Keratinocyte (primary cell): Measurements from ENCODE around the gene CTSD. TPM values are rescaled to one million over a fixed set of nuclear protein-coding genes. Genes with fewer than 3 reads are reported as not detected.
"Not testable (repeated sequence)": the region's sequence is repeated elsewhere in the genome, so short reads cannot be mapped to it uniquely, and the experiment has no call there.

Experiments used
- DNase-seq: peaks from one replicate; pipeline ENCODE4 v3.0.0-alpha.2; 2011; ENCODE audit warnings: low read depth, missing footprints, low spot score
- FAIRE-seq: peaks from 2 replicates; lab custom pipeline; 2011; peaks lifted over from hg19 to GRCh38; lab: Jason Lieb, UNC
- H2AFZ ChIP-seq: 2 replicates; pipeline ENCODE4 v1.6.0; 2012; ENCODE audit warnings: low read length, control low read depth, inconsistent platforms; ENCODE audit not compliant: control insufficient read depth
- H3K27ac ChIP-seq: 2 replicates; pipeline ENCODE4 v1.5.1; 2011; ENCODE audit warnings: low read length; ENCODE audit not compliant: control insufficient read depth, insufficient read depth
- H3K27me3 ChIP-seq: 3 replicates; pipeline ENCODE4 v1.6.0; 2011; ENCODE audit warnings: low read length; ENCODE audit not compliant: control insufficient read depth, insufficient read depth; ENCODE audit errors: extremely low read depth
- H3K36me3 ChIP-seq, 2 experiments: 2 replicates in 1 of 2; 3 replicates in 1 of 2; pipeline ENCODE4 v1.5.1; 2011; ENCODE audit warnings: low read length in 2 of 2, mild to moderate bottlenecking in 1 of 2; ENCODE audit not compliant: control insufficient read depth in 2 of 2, insufficient read depth in 2 of 2; ENCODE audit errors: extremely low read depth in 1 of 2
- H3K4me1 ChIP-seq: 3 replicates; pipeline ENCODE4 v1.5.1; 2011; ENCODE audit warnings: low read length; ENCODE audit not compliant: control insufficient read depth, insufficient read depth; ENCODE audit errors: extremely low read depth
- H3K4me2 ChIP-seq: 3 replicates; pipeline ENCODE4 v1.6.0; 2011; ENCODE audit warnings: low read depth, low read length; ENCODE audit not compliant: control insufficient read depth, insufficient read depth; ENCODE audit errors: extremely low read depth
- H3K4me3 ChIP-seq, 3 experiments: fragments of 200-600 bp in 1 of 3; sonication (generic) in 1 of 3; 2 replicates in 2 of 3; 3 replicates in 1 of 3; pipeline ENCODE4 v1.5.1; 2011 to 2016; ENCODE audit warnings: low read length in 3 of 3, mild to moderate bottlenecking in 3 of 3, control low read depth in 2 of 3, inconsistent platforms in 1 of 3, low read depth in 1 of 3, mixed read lengths in 1 of 3, mixed run types in 1 of 3, moderate library complexity in 1 of 3; ENCODE audit not compliant: control insufficient read depth in 2 of 3, insufficient read depth in 2 of 3; ENCODE audit errors: extremely low read depth in 1 of 3
- H3K79me2 ChIP-seq: 2 replicates; pipeline ENCODE4 v1.6.0; 2012; ENCODE audit warnings: low read length; ENCODE audit not compliant: control insufficient read depth, insufficient read depth
- H3K9ac ChIP-seq: 3 replicates; pipeline ENCODE4 v1.6.0; 2011; ENCODE audit warnings: low read length; ENCODE audit not compliant: control insufficient read depth, insufficient read depth; ENCODE audit errors: extremely low read depth
- H3K9me1 ChIP-seq: 3 replicates; pipeline ENCODE4 v1.6.0; 2011; ENCODE audit warnings: low read length; ENCODE audit not compliant: control insufficient read depth, insufficient read depth; ENCODE audit errors: extremely low read depth
- H3K9me3 ChIP-seq: 2 replicates; pipeline ENCODE4 v1.5.1; 2012; ENCODE audit warnings: low read depth, low read length; ENCODE audit not compliant: control insufficient read depth
- H4K20me1 ChIP-seq: 3 replicates; pipeline ENCODE4 v1.6.0; 2011; ENCODE audit warnings: low read length; ENCODE audit not compliant: control insufficient read depth, insufficient read depth; ENCODE audit errors: extremely low read depth
- EZH2 ChIP-seq: IDR thresholded peaks from one replicate; pipeline ENCODE4 v1.6.1; 2012; ENCODE audit warnings: inconsistent platforms, mild to moderate bottlenecking, low read length, moderate library complexity
- dilution Hi-C: fragments of 300-500 bp; cut with MboI; formaldehyde crosslinking; loops from one replicate; pipeline ENCODE4 v1.7.0; 2020; ENCODE audit warnings: low sequenced_read_pairs; ENCODE audit not compliant: extremely low pct_ligation_motif_present
- polyA plus RNA-seq, 5 experiments: library from polyadenylated mRNA; depleted of rRNA in 3 of 5; stranded (reverse) in 3 of 5; stranded (forward) in 1 of 5; unstranded in 1 of 5; fragments of >200 nt; gene quantifications; 1 replicate in 1 of 5; 2 replicates in 3 of 5; 3 replicates in 1 of 5; pipeline versions ENCODE4 v1.2.1 to v1.2.3, GENCODE V29; 2011 to 2012; ENCODE audit warnings: missing spikeins in 2 of 5, low read depth in 1 of 5, low replicate concordance in 1 of 5
- TF ChIP-seq, protein P1 (sequence below), 3 experiments: IDR thresholded peaks in 1 of 3; conservative IDR thresholded peaks in 1 of 3; optimal IDR thresholded peaks in 1 of 3; 2 replicates in 2 of 3; 3 replicates in 1 of 3; pipeline versions ENCODE3 to v1.5.1; 2011; ENCODE audit warnings: low read length in 3 of 3, mild to moderate bottlenecking in 3 of 3, moderate library complexity in 2 of 3, control low read depth in 1 of 3, inconsistent platforms in 1 of 3; ENCODE audit not compliant: insufficient read depth in 2 of 3; ENCODE audit errors: extremely low read depth in 1 of 3

The CTSD gene
- polyA plus RNA-seq, 1 donor (not counting 4 experiments of a cell fraction or from before 2014, with no cell fraction given): 152 TPM

DNA sequence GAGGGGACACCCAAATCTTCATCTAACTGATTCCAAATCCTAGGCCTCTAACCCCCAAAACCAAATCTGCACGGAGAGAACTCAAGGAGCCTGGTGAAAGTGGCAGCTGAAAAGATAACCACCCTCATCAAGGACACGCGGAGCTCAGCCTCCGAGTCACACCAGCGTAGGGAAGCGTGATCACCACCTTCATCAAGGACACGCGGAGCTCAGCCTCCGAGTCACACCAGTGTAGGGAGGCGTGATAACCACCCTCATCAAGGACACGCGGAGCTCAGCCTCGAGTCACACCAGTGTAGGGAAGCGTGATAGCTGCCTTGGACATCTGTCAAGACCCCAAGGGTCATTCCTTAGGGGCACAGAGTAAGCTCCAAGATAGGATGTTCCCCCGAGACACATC lies 41.8 kb upstream of the CTSD start:
- H3K9ac ChIP-seq: no peak overlapping the region
- H3K4me2 ChIP-seq: no peak overlapping the region
- no peaks in the 10 kb centered on the region for H3K9me3 ChIP-seq
- H3K4me3 ChIP-seq: no peak overlapping the region
- H3K79me2 ChIP-seq: no peaks in the 10 kb centered on the region
- dilution Hi-C loops: no loop called here
- peaks cover 2% of the 10 kb centered on the region for H3K4me1 ChIP-seq
- H2AFZ ChIP-seq: no peak overlapping the region
- H3K27ac ChIP-seq: no peak overlapping the region
- DNase-seq (no peak), FAIRE-seq (no peak)
- no peaks in the 10 kb centered on the region for H3K27me3 ChIP-seq
- no peaks in the 10 kb centered on the region for H4K20me1 ChIP-seq
- no peak for TF ChIP-seq EZH2
- TF ChIP-seq, protein P1, sequence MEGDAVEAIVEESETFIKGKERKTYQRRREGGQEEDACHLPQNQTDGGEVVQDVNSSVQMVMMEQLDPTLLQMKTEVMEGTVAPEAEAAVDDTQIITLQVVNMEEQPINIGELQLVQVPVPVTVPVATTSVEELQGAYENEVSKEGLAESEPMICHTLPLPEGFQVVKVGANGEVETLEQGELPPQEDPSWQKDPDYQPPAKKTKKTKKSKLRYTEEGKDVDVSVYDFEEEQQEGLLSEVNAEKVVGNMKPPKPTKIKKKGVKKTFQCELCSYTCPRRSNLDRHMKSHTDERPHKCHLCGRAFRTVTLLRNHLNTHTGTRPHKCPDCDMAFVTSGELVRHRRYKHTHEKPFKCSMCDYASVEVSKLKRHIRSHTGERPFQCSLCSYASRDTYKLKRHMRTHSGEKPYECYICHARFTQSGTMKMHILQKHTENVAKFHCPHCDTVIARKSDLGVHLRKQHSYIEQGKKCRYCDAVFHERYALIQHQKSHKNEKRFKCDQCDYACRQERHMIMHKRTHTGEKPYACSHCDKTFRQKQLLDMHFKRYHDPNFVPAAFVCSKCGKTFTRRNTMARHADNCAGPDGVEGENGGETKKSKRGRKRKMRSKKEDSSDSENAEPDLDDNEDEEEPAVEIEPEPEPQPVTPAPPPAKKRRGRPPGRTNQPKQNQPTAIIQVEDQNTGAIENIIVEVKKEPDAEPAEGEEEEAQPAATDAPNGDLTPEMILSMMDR (optimal IDR thresholded peaks at IDR 0.05 in 1 of 3, IDR thresholded peaks at IDR 0.05 in 1 of 3, conservative IDR thresholded peaks at IDR 0.05 in 1 of 3; ENCODE audit: extremely low read depth in 1 of 3, insufficient read depth in 2 of 3, low read length in 3 of 3): no peak
- no peaks in the 10 kb centered on the region for H3K36me3 ChIP-seq
- H3K9me1 ChIP-seq: no peaks in the 10 kb centered on the region

DNA sequence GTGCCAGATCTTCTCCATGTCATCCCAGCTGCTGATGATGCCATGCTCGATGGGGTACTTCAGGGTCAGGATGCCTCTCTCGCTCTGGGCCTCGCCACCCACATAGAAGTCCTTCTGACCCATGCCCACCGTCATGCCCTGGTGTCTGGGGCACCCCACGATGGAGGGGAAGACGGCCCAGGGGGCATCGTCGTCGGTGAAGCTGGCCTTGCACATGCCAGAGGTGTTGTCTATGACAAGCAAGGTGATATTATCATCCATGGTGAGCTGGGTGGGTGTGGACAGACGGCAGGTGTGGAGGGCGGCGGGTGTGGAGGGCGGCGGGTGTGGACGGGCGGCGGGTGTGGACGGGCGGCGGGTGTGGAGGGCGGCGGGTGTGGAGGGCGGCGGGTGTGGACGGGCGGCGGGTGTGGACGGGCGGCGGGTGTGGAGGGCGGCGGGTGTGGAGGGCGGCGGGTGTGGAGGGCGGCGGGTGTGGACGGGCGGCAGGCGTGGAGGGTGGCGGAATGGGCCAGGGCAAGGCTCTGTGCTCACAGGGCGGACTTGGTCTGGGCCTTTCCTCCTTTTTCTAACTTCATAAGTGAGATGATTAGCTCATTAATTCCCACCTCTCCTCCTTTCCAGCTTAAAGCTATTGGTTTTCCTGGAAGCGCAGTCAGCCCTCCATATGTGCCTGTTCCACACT lies 40.2 kb upstream of the CTSD start:
- H3K9me1 ChIP-seq, H3K4me1 ChIP-seq, H3K9ac ChIP-seq, H3K27ac ChIP-seq, H3K4me2 ChIP-seq, dilution Hi-C loops, H3K9me3 ChIP-seq, DNase-seq, H3K27me3 ChIP-seq, H2AFZ ChIP-seq, H3K4me3 ChIP-seq, H3K79me2 ChIP-seq, H4K20me1 ChIP-seq, H3K36me3 ChIP-seq, FAIRE-seq: not testable (repeated sequence)

DNA sequence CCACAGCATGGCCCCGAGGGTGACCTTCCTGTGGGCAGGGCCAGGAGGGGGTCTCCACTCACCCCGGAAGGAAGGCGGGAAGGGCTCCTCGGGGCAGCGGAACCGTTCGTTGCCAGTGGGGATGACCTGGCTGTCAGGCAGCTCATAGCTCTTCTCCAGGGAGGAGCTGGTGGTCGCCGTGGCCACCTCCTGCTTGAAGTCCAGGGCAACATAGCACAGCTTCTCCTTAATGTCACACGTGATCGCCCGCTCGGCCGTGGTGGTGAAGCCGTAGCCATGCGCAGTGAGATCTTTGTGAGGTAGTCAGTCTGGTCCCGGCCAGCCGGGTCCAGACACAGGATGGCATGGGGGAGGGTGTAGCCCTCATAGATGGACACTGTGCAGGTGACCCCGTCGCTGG lies 39.5 kb upstream of the CTSD start:
- dilution Hi-C loops: no loop called here
- Histone ChIP-seq H4K20me1 (no peaks in the 10 kb centered on the region), H3K4me1 (no peaks in the 10 kb centered on the region), H3K9ac (no peak overlapping the region), H3K9me1 (no peaks in the 10 kb centered on the region), H3K9me3 (no peaks in the 10 kb centered on the region), H3K4me3 (no peak overlapping the region), H3K79me2 (no peaks in the 10 kb centered on the region), H3K36me3 (no peaks in the 10 kb centered on the region), H3K27ac (no peak overlapping the region), H2AFZ (no peak overlapping the region), H3K27me3 (no peaks in the 10 kb centered on the region), H3K4me2 (no peak overlapping the region)
- TF ChIP-seq, protein P1 (optimal IDR thresholded peaks at IDR 0.05 in 1 of 3, IDR thresholded peaks at IDR 0.05 in 1 of 3, conservative IDR thresholded peaks at IDR 0.05 in 1 of 3; ENCODE audit: extremely low read depth in 1 of 3, insufficient read depth in 2 of 3, low read length in 3 of 3): no peak
- TF ChIP-seq EZH2: no peak
- no peak for FAIRE-seq
- DNase-seq: no peak
